SK-N-MC (cell line): ENCODE measurements around the gene AHCTF1.

Experiments used
- EZH2 ChIP-seq: fragments of 200-600 bp; sonication (generic); IDR thresholded peaks from one replicate; pipeline ENCODE4 v1.6.1; 2017; ENCODE audit warnings: antibody characterized with exemption
- FOXP2 ChIP-seq: optimal IDR thresholded peaks from 2 replicates; pipeline ENCODE3; 2011; ENCODE audit warnings: mild to moderate bottlenecking, moderate library complexity; ENCODE audit not compliant: insufficient read depth; ENCODE audit errors: extremely low read length, control extremely low read depth
- POLR2AphosphoS5 ChIP-seq: IDR thresholded peaks from 2 replicates; pipeline ENCODE4 v1.6.1; 2012; ENCODE audit warnings: mild to moderate bottlenecking, low read depth, low read length, borderline replicate concordance

DNA sequence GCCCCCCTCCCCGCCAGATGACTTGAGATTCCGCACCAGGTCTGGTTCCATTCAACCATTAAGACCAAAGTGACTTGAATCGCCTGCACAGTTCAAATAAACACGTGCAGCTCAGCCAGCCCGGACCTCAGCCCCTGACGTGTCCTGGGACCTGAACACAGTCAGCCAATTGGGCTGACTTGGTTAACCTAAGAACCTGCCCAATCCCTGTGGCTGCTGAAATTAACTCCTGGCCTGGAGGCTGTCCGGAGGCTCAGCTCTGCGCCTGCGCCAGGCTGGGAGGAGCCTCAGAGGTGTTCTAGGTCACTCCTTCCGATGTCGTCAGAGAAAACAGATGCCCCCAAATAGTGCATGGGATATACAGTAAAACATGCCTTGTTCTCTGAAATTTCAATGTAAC lies 134.2 kb downstream of the AHCTF1 start:
- TF ChIP-seq POLR2AphosphoS5 (no peak), EZH2 (no peak), FOXP2 (no peak)
